Muscle of leg (tissue), 11 donors: ENCODE measurements around the gene CD2AP. TPM values are rescaled to one million over a fixed set of nuclear protein-coding genes. Genes with fewer than 3 reads are reported as not detected.

Experiments used
- DNase-seq: peaks from one replicate; pipeline ENCODE4 v3.0.0; 2013
- H3K27ac ChIP-seq: one replicate; pipeline ENCODE4 v1.5.1; 2013; ENCODE audit warnings: mild to moderate bottlenecking, low read length, control low read depth
- H3K27me3 ChIP-seq: one replicate; pipeline ENCODE4 v1.6.1; 2013; ENCODE audit warnings: low read length; ENCODE audit not compliant: control insufficient read depth, insufficient read depth
- H3K36me3 ChIP-seq: one replicate; pipeline ENCODE4 v1.6.1; 2013; ENCODE audit warnings: low read length; ENCODE audit not compliant: control insufficient read depth, insufficient read depth
- H3K4me1 ChIP-seq: one replicate; pipeline ENCODE4 v1.6.1; 2013; ENCODE audit warnings: low read length; ENCODE audit not compliant: control insufficient read depth, insufficient read depth
- H3K4me3 ChIP-seq: one replicate; pipeline ENCODE4 v1.5.1; 2013; ENCODE audit warnings: low read length, control low read depth
- H3K9me3 ChIP-seq: replicated peaks from 2 replicates; pipeline ENCODE4 v1.6.1; 2013; ENCODE audit warnings: low read depth, low read length; ENCODE audit not compliant: control insufficient read depth
- WGBS: methylation state at CpG from one replicate; pipeline ENCODE4 v1.1.5; 2013; ENCODE audit warnings: missing lambda C conversion rate; ENCODE audit not compliant: insufficient coverage; 5-methylcytosine and 5-hydroxymethylcytosine counted together
- polyA plus RNA-seq, 8 donors: library from polyadenylated mRNA; unstranded; fragments of 120-200 nt; gene quantifications; one replicate each; pipeline versions ENCODE4 v1.2.1 to v1.2.3, GENCODE V29; 2013; ENCODE audit warnings: inconsistent platforms in 1 of 8, low replicate concordance in 1 of 8; ENCODE audit not compliant: insufficient read length in 8 of 8, insufficient read depth in 1 of 8
- total RNA-seq: library from RNA; stranded (reverse); fragments of 120-200 nt; gene quantifications from one replicate; pipeline ENCODE4 v1.2.4, GENCODE V29; 2013

Gene CD2AP
- total and polyA plus RNA-seq, 9 donors = 8.9 to 12.7 (median 10.5) TPM

DNA sequence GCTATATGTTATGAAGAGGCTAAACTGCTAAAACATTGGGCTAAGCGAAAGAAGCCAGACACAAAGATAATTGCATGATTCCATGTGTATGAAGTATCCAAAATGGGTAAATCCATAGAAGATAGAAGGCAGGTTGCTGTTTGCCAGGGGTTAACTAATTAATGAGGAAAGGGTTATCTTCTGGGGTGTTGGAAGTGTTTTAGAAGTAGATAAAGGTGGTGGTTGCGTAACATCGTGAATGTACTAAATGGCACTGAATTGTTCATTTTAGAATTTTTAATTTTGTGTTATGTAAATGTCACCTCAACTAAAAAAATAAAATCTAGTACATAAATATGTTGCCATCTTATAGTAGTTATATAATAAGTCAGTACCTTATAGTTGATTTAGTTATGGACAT lies 116.4 kb downstream of the CD2AP start:
- 100% methylated on average over 1 of the region's 3 CpGs for WGBS
- Histone ChIP-seq H3K4me1 (no peaks in the 10 kb centered on the region), H3K9me3 (no peaks in the 10 kb centered on the region), H3K27me3 (no peaks in the 10 kb centered on the region), H3K27ac (no peak overlapping the region), H3K36me3 (peaks cover 16% of the 10 kb centered on the region), H3K4me3 (no peak overlapping the region)
- no peak for DNase-seq

- DNase-seq = no peak
- WGBS = no CpG with 5 or more reads among the region's 1 CpG
- peaks cover 16% of the 10 kb centered on the region for H3K36me3 ChIP-seq
Observed at GRCh38 chr6:47595785-47596184, 118.2 kb downstream of the CD2AP start.

DNA sequence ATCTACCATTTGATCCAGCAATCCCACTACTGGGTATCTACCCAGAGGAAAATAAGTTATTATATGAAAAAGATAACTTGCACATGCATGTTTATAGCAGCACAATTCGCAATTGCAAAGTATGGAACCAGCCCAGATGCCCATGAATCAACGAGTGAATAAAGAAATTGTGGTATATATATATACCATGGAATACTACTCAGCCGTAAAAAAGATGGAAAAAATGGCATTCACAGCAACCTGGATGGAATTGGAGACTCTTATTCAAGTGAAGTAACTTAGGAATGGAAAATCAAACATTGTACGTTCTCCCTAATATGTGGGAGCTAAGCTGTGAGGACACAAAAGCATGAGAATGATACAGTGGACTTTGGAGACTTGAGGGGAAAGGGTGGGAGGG lies 120.8 kb downstream of the CD2AP start:
- no peaks in the 10 kb centered on the region for H3K27me3 ChIP-seq
- no peaks in the 10 kb centered on the region for H3K4me1 ChIP-seq
- DNase-seq = no peak
- WGBS = no CpG with 5 or more reads among the region's 4 CpGs
- peaks cover 16% of the 10 kb centered on the region for H3K36me3 ChIP-seq
- H3K4me3 ChIP-seq = no peak overlapping the region
- no peaks in the 10 kb centered on the region for H3K9me3 ChIP-seq
- no peak overlapping the region for H3K27ac ChIP-seq

More at GRCh38 chr6:47595785-47596184, 118.2 kb downstream of the CD2AP start:
- no peak overlapping the region for H3K27ac ChIP-seq
- H3K4me3 ChIP-seq = no peak overlapping the region
- H3K27me3 ChIP-seq = no peaks in the 10 kb centered on the region
- no peaks in the 10 kb centered on the region for H3K4me1 ChIP-seq
- no peaks in the 10 kb centered on the region for H3K9me3 ChIP-seq

- Histone ChIP-seq H3K36me3 (peaks cover 16% of the 10 kb centered on the region), H3K4me3 (no peak overlapping the region), H3K9me3 (no peaks in the 10 kb centered on the region), H3K27me3 (no peaks in the 10 kb centered on the region), H3K4me1 (no peaks in the 10 kb centered on the region), H3K27ac (no peak overlapping the region)
- no peak for DNase-seq
- WGBS = no CpG with 5 or more reads among the region's 1 CpG
Observed at GRCh38 chr6:47599512-47599911, 121.9 kb downstream of the CD2AP start.

GRCh38 chr6:47603227-47603626 lies 125.6 kb downstream of the CD2AP start:
- no peak overlapping the region for H3K27ac ChIP-seq
- WGBS = no CpG with 5 or more reads among the region's 1 CpG

GRCh38 chr6:47603995-47604394 lies 126.4 kb downstream of the CD2AP start:
- Histone ChIP-seq H3K27me3 (no peaks in the 10 kb centered on the region), H3K4me3 (no peak overlapping the region), H3K27ac (no peak overlapping the region), H3K9me3 (no peaks in the 10 kb centered on the region), H3K4me1 (no peaks in the 10 kb centered on the region), H3K36me3 (peaks cover 4% of the 10 kb centered on the region)
- DNase-seq = no peak
- WGBS = no CpG with 5 or more reads among the region's 4 CpGs

More at GRCh38 chr6:47603227-47603626, 125.6 kb downstream of the CD2AP start:
- no peak for DNase-seq
- no peaks in the 10 kb centered on the region for H3K27me3 ChIP-seq
- H3K4me1 ChIP-seq = no peaks in the 10 kb centered on the region
- H3K36me3 ChIP-seq = peaks cover 8% of the 10 kb centered on the region
- no peaks in the 10 kb centered on the region for H3K9me3 ChIP-seq
- no peak overlapping the region for H3K4me3 ChIP-seq

GRCh38 chr6:47621838-47622449 lies 144.4 kb downstream of the CD2AP start:
- no peaks in the 10 kb centered on the region for H3K9me3 ChIP-seq
- no peak for DNase-seq
- WGBS = 97% methylated on average over 7 of the region's 12 CpGs
- H3K36me3 ChIP-seq = peaks cover 13% of the 10 kb centered on the region
- H3K27ac ChIP-seq = no peak overlapping the region
- H3K4me1 ChIP-seq = no peaks in the 10 kb centered on the region
- no peaks in the 10 kb centered on the region for H3K27me3 ChIP-seq
- H3K4me3 ChIP-seq = no peak overlapping the region

DNA sequence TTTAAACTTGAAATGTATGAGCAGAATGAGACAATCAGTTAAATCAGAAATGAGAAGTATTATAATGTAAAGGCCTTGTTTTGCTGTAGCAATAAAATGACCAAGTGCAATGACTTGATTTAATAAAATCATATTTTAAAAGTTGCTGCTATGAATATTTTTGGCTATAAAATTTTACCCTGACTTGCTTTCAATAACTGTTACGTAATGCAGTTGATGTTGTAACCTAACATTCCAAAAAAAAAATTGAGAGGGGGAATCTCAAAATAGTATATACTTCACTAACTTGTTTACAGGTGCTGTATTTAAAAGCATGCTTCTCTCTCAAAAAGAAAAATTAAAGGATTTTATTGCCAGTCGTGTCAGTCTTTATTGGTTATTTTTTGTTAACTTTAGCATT lies 149.2 kb downstream of the CD2AP start:
- no peak for DNase-seq
- H3K4me3 ChIP-seq = no peak overlapping the region
- H3K4me1 ChIP-seq = peaks cover 2% of the 10 kb centered on the region
- H3K27ac ChIP-seq = no peak overlapping the region
- H3K27me3 ChIP-seq = no peaks in the 10 kb centered on the region
- no CpG with 5 or more reads among the region's 2 CpGs for WGBS
- peaks cover 9% of the 10 kb centered on the region for H3K36me3 ChIP-seq
- H3K9me3 ChIP-seq = no peaks in the 10 kb centered on the region

- Histone ChIP-seq H3K27me3 (no peaks in the 10 kb centered on the region), H3K27ac (no peak overlapping the region), H3K4me1 (peaks cover 4% of the 10 kb centered on the region), H3K36me3 (no peaks in the 10 kb centered on the region), H3K9me3 (no peaks in the 10 kb centered on the region), H3K4me3 (no peak overlapping the region)
- WGBS = no CpG with 5 or more reads among the region's 7 CpGs
- no peak for DNase-seq
Observed at GRCh38 chr6:47628448-47629272, 151.1 kb downstream of the CD2AP start.

GRCh38 chr6:47629954-47630353 lies 152.4 kb downstream of the CD2AP start:
- Histone ChIP-seq H3K27me3 (no peaks in the 10 kb centered on the region), H3K4me3 (no peak overlapping the region), H3K36me3 (no peaks in the 10 kb centered on the region), H3K27ac (no peak overlapping the region), H3K4me1 (peaks cover 5% of the 10 kb centered on the region), H3K9me3 (no peaks in the 10 kb centered on the region)
- WGBS = 100% methylated on average over 2 of the region's 4 CpGs
- DNase-seq = no peak
